Renal cortex interstitium (tissue), 11 donors: Measurements from ENCODE around the gene ZNF581. TPM values are rescaled to one million over a fixed set of nuclear protein-coding genes. Genes with fewer than 3 reads are reported as not detected.

Source experiments
- DNase-seq, 11 donors: peaks; one replicate each; pipeline ENCODE4 v3.0.0-alpha.2; 2013; ENCODE audit warnings: low read depth in 9 of 11, low spot score in 4 of 11; ENCODE audit errors: extremely low read depth in 1 of 11
- polyA plus RNA-seq, 3 donors: library from polyadenylated mRNA; unstranded; fragments of 120-200 nt; gene quantifications; one replicate each; pipeline ENCODE4 v1.2.1, GENCODE V29; 2013; ENCODE audit not compliant: insufficient read length in 3 of 3

ZNF581 gene
- polyA plus RNA-seq, 3 donors = 22.5 to 30.9 (median 30.2) TPM

DNA sequence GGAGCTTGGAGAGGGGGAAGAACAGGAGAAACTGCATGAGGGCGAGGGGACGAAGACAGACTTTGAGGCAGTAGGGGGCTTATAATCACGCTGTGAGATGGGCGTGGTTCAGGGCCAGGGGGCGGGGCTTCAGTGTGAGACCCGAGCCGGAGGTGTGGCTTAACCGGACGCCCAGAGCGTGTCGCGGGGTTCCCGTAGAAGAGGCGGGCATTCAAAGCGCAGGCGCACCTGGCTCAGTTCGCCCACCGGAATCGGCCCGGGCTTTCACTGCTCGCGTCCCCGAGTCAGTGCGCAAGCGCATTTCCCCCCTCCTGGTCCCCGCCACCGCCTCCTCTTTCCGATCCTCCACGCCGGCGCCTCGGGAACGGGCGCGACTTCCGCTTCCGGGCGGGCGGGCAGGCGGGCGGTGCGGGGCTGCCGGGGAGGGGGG lies 38.2 kb upstream of the ZNF581 start:
- DNase-seq = peak; percentile 89 to 97 (median 95)

DNA sequence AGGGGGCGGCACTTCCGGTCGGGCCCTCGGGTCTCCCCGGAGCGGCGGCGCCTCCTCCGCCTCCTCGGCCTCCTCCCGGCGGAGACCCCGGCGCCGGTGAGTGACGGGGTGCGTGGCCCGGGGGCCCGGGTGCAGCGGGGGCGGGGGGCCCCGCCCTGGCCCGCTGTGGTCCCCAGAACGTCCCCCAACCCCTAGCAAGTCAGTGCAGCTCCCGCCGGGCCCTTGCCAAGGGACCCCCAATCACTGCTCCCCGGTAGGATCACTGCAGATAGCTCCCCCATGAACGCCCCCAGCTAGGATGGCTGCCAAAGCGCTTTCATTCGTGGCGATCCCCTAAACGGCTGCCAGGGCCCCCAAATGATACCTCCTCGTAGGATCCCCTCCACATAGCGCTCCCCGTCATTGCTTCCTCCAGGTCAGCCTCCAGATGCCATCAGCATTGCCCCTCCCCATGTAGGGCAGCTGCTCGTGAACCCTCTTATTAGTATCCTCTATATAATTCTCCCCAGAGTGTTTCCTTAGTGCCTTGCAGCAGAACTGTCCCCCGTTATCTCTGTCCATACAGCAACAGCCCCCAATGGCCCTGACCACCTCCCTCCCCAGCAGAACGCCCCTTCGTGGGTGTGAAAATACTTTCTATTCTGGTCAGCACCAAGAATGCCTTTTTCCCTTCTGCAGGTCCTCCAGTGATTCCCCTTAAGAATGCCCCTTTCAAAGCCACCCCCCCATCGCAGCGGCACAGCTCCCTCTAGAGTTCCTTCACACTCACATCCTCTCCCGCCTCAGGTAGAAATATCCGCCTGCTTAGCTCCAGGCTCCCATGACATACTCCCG lies 37.6 kb upstream of the ZNF581 start, which contains the start of gene ZNF865:
TSS of gene ZNF865 (plus strand) at position 11 of the 834 bp plus-strand sequence. CDS start 7,972 bp downstream, outside the sequence.
- DNase-seq = peak in 9 of 11 donors; percentile 64 to 84 (median 77)

DNA sequence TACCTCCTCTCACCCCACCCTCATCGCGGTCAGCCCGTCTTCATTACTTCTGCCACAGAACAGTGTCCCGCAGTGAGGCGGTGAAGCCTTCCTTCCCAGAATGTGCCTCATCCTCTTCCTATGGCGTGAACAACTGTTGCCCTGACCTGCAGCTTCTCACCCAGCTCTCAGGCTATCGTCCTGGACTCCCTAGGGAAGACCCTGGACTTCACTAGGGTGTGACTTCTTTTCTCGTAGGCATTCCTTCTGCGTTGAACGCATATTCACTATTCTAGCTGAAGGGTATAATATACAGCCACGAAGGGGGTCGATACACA lies 37.0 kb upstream of the ZNF581 start:
- DNase-seq = no peak

DNA sequence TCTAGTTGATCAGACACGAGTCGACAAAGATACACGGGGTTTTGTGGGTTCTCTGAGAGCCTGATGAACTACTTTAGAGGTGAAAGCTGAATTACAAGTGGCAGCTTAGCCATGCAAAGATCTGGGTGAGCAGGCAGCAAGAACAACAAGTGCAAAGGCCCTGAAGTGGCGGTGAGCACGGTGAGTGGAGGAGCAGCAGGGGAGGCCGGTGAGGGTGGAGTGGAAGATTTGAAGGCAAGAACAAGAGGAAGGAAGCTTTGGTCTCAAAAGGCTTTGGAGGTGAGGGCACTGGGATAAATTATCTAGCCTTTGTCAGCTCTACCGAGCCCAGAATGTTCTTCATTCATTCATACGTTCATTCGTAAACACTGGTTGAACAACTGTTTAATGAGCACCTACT lies 36.6 kb upstream of the ZNF581 start:
- DNase-seq = no peak

DNA sequence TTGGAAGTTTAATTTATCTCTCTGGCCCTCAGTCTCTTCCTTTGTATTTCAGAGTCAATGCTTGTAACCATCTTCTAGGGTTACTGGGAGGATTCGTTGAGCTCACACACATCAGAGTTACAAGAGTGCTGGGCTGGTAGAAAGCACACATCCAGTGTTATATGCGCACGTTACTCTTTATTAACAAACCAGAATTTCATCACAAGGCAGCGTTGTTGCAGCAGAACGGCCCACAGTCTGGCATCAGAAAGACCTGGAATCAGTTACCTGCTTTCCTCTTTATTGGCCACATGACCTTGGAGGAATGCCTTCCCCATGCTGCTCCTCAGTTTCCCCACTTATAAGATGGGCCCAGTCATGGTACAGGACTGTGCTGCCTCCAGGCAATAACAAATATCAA lies 34.1 kb upstream of the ZNF581 start:
- no peak for DNase-seq

DNA sequence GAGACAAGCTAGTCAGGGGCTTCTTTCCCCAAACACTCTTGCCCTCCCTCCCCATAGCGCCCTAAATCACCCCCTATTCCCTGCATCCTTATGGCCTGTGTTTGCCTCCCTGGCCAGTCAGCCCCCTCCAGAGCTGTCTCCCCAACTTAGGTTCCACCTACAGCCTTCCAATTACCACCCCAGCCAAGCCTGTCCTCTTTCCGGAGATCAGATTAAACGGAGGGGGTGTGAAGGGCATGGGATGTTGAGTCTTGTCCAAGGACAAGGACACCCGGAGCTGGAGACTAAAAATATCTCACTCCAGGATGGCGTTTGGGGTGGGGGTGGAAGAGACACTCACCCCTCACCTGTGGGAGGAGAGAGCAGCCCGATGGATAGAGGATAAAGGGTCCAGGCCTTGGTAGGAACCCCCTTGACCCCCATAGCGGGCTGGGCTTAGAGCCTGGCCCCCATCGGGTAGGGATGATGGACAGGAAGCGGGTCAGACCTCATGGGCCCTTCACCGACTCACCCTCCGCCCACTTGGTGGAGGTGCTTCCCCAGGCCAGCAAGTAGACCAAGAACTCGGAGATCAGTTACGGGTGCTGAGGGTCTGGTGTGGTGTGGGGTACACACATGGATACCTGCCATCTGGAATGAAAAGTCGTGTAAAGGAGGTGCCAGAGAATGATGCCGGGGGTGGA lies 32.0 kb upstream of the ZNF581 start:
- DNase-seq = no peak

DNA sequence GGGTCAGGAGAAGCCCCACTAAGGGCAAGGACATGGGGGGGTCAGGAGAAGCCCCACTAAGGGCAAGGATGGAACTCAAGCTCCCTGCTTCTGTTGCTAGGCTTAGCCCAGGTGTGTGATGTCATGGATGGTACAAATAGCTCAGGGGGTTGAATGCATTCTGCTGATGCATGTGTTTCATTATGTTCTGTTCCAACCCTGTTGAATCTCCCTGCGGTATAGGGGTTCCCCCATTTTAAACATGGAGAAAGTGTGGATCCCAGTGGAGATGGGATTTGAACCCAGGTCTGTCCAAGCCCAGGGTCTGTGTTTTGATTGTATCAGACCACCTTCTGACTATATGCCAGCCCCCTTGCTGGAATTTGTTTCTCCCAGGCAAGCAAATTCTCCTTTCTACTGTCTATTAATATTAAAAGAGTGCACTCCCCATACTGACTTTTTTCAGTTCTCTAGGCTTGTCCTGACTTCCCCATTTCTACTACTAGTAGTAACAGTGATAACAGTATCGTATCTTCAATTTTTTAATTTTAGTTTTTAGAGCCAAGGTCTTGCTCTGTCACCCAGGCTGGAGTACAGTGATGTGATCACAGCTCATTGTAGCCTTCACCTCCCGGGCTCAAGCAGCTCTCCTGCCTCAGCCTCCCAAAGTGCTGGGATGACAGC lies 31.3 kb upstream of the ZNF581 start:
- no peak for DNase-seq

DNA sequence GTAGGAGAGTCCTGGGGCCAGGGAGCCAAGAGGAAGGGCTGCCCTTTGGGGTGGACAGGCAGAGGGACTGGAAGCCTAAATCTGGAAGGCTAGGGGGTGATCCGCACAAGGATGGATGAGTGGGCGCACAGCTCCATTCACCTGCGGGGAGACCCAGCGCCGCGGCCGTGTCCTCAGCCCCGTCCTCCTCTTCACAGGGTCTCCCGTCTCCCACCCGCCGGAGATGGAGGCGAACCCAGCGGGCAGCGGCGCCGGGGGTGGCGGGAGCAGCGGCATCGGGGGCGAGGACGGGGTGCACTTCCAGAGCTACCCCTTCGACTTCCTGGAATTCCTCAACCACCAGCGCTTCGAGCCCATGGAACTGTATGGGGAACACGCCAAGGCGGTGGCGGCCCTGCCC lies 30.1 kb upstream of the ZNF581 start:
- DNase-seq = no peak

DNA sequence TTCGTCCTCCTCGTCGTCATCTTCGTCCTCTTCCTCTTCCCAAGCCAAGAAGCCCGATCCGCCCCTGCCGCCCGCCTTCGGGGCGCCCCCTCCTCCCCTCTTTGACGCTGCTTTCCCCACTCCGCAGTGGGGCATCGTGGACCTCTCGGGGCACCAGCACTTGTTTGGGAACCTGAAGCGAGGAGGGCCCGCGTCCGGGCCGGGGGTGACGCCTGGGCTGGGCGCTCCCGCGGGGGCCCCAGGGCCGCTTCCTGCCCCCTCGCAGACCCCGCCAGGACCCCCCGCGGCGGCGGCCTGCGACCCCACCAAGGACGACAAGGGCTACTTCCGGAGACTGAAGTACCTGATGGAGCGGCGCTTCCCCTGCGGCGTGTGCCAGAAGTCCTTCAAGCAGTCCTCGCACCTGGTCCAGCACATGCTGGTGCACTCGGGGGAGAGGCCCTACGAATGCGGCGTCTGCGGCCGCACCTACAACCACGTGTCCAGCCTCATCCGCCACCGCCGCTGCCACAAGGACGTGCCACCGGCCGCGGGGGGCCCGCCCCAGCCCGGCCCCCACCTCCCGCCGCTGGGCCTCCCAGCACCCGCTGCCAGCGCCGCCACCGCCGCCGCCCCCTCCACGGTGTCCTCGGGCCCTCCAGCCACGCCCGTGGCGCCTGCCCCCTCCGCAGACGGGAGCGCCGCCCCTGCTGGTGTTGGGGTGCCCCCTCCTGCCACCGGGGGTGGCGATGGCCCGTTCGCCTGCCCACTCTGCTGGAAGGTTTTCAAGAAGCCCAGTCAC lies 29.3 kb upstream of the ZNF581 start:
- no peak for DNase-seq

DNA sequence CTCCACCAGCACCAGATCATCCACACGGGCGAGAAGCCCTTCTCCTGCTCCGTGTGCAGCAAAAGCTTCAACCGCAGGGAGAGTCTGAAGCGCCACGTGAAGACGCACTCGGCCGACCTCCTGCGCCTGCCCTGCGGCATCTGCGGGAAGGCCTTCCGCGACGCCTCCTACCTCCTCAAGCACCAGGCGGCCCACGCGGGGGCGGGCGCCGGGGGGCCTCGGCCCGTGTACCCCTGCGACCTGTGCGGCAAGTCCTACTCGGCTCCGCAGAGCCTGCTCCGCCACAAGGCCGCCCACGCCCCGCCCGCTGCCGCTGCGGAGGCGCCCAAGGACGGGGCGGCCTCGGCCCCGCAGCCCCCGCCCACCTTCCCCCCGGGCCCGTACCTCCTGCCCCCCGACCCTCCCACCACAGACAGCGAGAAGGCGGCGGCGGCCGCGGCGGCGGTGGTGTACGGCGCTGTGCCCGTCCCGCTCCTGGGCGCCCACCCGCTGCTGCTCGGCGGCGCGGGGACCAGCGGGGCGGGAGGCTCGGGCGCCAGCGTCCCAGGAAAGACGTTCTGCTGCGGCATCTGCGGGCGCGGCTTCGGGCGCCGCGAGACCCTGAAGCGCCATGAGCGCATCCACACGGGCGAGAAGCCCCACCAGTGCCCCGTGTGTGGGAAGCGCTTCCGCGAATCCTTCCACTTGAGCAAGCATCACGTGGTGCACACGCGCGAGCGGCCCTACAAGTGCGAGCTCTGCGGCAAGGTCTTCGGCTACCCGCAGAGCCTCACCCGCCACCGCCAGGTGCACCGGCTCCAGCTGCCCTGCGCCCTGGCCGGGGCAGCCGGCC lies 28.5 kb upstream of the ZNF581 start:
- no peak for DNase-seq

DNA sequence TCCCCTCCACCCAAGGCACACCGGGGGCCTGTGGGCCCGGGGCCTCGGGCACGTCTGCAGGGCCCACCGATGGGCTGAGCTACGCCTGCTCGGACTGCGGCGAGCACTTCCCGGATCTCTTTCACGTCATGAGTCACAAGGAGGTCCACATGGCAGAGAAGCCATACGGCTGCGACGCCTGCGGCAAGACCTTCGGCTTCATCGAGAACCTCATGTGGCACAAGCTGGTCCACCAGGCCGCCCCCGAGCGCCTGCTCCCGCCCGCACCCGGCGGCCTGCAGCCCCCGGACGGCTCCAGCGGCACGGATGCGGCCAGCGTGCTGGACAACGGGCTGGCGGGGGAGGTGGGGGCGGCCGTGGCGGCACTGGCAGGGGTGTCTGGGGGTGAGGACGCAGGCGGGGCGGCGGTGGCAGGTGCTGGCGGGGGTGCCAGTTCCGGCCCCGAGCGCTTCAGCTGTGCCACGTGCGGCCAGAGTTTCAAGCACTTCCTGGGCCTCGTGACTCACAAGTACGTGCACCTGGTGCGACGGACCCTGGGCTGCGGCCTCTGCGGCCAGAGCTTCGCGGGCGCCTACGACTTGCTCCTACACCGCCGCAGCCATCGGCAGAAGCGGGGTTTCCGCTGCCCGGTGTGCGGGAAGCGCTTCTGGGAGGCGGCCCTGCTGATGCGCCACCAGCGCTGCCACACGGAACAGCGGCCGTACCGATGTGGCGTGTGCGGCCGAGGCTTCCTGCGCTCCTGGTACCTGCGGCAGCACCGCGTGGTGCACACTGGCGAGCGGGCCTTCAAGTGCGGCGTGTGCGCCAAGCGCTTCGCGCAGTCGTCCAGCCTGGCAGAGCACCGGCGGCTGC lies 27.7 kb upstream of the ZNF581 start:
- no peak for DNase-seq

DNA sequence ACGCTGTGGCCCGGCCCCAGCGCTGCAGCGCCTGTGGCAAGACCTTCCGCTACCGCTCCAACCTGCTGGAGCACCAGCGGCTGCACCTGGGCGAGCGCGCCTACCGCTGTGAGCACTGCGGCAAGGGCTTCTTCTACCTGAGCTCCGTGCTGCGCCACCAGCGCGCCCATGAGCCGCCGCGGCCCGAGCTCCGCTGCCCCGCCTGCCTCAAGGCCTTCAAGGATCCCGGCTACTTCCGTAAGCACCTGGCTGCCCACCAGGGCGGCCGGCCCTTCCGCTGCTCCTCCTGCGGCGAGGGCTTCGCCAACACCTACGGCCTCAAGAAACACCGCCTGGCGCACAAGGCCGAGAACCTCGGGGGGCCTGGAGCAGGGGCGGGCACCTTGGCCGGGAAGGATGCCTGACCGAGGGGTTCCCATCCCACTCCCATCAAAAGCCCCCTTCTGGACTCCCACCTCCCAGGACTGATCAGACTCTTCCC lies 27.0 kb upstream of the ZNF581 start:
- no peak for DNase-seq

DNA sequence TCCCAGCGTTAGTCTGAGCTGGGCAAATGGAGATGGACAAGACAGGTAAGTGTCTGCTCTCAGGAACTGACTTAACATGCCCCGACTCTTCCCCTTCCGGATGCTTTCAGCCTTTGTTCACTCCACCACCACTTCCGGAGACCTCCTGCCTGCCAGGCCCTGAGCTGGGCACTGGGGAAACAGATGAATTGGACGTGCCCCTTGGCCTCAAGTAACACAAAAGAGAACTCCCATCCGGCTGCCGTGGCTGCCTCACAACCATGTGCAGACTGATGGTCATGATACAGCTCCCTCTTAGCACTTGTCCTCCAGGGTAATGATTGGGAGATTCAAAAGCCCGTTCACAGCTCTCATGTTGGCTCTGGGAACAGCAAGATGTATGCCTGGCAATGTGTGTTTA lies 26.0 kb upstream of the ZNF581 start:
- DNase-seq = no peak

DNA sequence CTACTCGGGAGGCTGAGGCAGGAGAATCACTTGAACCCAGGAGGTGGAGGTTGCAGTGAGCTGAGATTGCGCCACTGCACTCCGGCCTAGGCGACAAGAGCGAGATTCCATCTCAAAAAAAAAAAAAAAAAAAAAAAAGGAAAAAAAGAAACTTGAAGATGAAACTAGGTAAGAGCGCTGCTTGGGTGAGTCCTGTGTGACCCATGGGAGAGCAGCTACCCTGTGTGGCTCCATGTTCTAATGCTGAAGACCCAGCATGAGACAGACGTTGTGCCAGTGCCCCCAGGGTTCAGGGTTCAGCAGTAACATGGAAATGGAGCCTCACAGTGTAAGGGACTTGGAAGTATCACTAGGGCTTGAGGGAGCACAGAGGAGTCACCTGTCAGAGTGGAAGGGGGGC lies 25.0 kb upstream of the ZNF581 start:
- DNase-seq = no peak

DNA sequence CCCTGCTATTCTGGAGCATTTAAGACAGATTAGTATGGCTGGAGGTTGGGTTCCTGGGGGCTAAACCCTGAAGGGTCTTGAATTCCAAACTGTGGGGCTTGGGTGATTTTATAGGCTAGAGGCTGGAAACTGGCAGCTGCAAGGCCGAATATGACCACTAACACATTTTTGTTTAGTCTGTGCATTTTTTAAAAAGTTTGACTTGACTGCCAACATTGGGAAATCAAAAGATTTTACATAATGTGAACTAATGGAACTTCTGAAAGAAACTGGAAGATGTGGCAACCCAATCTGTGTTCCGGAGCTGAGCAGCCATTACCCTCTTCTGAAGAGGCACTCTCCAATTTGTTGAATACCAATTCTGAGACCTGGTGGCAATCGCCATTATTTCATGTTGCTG lies 24.2 kb upstream of the ZNF581 start:
- no peak for DNase-seq

DNA sequence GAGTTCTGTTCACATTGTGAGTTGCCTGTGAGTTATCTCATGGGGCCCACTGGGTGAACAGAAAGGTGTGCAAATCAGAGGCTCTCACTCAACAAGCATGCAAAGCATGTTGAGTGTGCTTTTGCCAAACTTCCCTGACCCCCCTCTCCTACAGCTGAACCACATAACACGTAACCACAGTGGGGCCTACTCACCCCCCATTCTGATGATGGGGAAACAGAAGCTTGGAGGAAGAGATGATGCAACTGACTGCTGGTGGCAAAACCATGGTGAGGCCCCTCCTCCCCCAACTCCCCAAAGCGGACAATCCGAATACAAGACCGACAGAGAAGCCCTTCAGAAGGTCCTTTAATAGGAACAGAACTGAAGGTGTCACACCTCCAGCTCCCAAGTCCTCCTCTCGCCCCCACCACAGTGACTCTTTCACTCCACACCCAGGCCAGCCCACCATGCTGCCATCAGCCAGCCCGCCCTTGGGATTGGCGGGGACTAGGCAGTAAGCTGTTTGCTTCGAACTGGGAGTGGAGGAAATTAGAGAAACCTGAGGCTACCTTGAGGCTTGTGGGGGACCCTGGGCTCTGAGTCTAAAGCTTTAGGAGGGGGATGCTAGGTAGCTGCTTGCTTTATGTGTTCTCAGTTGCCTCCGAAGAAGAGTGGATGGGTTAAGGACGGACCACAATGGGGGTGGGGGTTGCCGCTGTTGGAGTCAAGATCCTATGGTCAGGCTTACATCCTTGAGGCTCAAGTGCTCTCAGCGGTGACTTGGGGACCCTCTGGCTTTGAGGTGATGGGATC lies 22.8 kb upstream of the ZNF581 start:
- no peak for DNase-seq

DNA sequence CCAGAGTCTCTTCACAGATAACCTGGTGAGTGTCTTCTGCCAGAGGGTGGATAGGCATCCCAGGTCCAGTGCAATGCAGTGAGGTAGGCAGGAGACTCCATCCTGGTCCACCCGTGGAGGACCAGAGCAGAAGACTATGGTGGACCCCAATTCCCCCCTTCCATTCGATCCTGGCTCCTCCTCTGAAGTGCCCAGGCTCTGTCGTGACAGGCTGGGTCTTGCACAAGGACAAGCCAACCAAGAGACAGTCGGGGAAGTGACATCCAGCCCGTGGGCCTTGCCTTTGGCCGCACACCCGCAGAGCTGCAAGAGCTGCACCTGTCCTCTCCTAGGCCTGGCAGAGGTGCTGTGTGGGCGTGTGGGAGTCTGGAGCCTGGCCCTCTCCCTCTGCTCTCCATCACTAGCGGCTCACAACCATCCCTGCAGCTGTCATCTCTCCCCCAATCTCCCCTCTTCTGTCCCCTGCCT lies 22.2 kb upstream of the ZNF581 start:
- no peak for DNase-seq
